Tibial nerve (tissue), 4 donors: Measurements from ENCODE around the gene NT5DC2. TPM values are rescaled to one million over a fixed set of nuclear protein-coding genes. Genes with fewer than 3 reads are reported as not detected.

Source experiments
- DNase-seq, 2 donors: peaks; one replicate each; pipeline ENCODE4 v3.0.0-alpha.2; 2019; ENCODE audit warnings: low spot score in 2 of 2
- H3K27ac ChIP-seq, 4 donors: fragments of 200-600 bp; sonication (generic) in 3 of 4; one replicate each; pipeline ENCODE4 v1.5.1; 2017 to 2019; ENCODE audit warnings: mild to moderate bottlenecking in 1 of 4
- H3K27me3 ChIP-seq, 2 donors: fragments of 200-600 bp; sonication (generic) in 1 of 2; one replicate each; pipeline versions ENCODE4 v1.5.1 to v1.6.0; 2017 to 2019
- H3K36me3 ChIP-seq, 3 donors: fragments of 200-600 bp; sonication (generic); one replicate each; pipeline ENCODE4 v1.5.1; 2018 to 2019
- H3K4me1 ChIP-seq, 4 donors: fragments of 200-600 bp; sonication (generic) in 3 of 4; one replicate each; pipeline ENCODE4 v1.5.1; 2017 to 2019
- H3K4me3 ChIP-seq, 4 donors: fragments of 200-600 bp; sonication (generic) in 3 of 4; one replicate each; pipeline ENCODE4 v1.5.1; 2017 to 2019; ENCODE audit warnings: mild to moderate bottlenecking in 1 of 4, moderate library complexity in 1 of 4
- H3K9me3 ChIP-seq, 4 donors: fragments of 200-600 bp; sonication (generic) in 3 of 4; one replicate each; pipeline ENCODE4 v1.5.1; 2017 to 2019
- CTCF ChIP-seq, 5 experiments: fragments of 200-600 bp in 3 of 5; fragments of 450-650 bp in 2 of 5; sonication (generic) in 3 of 5; IDR thresholded peaks; one replicate each; pipeline ENCODE4 v1.5.1; 2016 to 2019; ENCODE audit warnings: antibody characterized with exemption in 5 of 5, mild to moderate bottlenecking in 3 of 5, moderate library complexity in 2 of 5
- EP300 ChIP-seq, 2 donors: sonication (generic); formaldehyde crosslinking; IDR thresholded peaks; one replicate each; pipeline ENCODE4 v1.6.1; 2017; ENCODE audit warnings: antibody characterized with exemption in 2 of 2, mild to moderate bottlenecking in 1 of 2
- POLR2A ChIP-seq, 2 donors: fragments of 450-650 bp; IDR thresholded peaks; one replicate each; pipeline ENCODE4 v1.6.1; 2017; ENCODE audit warnings: antibody characterized with exemption in 2 of 2, mild to moderate bottlenecking in 2 of 2, moderate library complexity in 2 of 2
- WGBS, 2 donors: methylation state at CpG; one replicate each; pipeline ENCODE4 v1.1.5; 2018; 5-methylcytosine and 5-hydroxymethylcytosine counted together
- total RNA-seq, 4 donors: library from RNA; depleted of rRNA; stranded (reverse); fragments of >200 nt; gene quantifications; one replicate each; pipeline ENCODE4 v1.1.0, GENCODE V29; 2016

Gene NT5DC2
- total RNA-seq, 4 donors from 2014 or later, result 71.1 to 133 (median 94.2) TPM

GRCh38 chr3:52531860-52532516 lies 1.7 kb downstream of the NT5DC2 start:
- peaks cover 0 to 66% (median 18%) of the 10 kb centered on the region in 4 donors for H3K4me1 ChIP-seq

GRCh38 chr3:52530918-52531826 lies 2.5 kb downstream of the NT5DC2 start:
- Histone ChIP-seq H3K27me3 (no peaks in the 10 kb centered on the region), H3K4me1 (peaks cover 0 to 75% (median 17%) of the 10 kb centered on the region in 4 donors), H3K27ac (peak overlapping the region in 2 of 4 donors; percentile 79 to 89), H3K36me3 (peaks cover 0 to 32% (median 0%) of the 10 kb centered on the region in 3 donors), H3K9me3 (no peaks in the 10 kb centered on the region), H3K4me3 (peak overlapping the region in 1 of 4 donors; percentile 89)
- WGBS, 2 donors, result 73 to 83% methylated on average over 7 of the region's 10 CpGs
- DNase-seq, result no peak
- no peak for TF ChIP-seq CTCF (IDR thresholded peaks at IDR 0.05)
- TF ChIP-seq POLR2A (IDR thresholded peaks at IDR 0.05), result no peak
- TF ChIP-seq EP300 (IDR thresholded peaks at IDR 0.05), result no peak

More at GRCh38 chr3:52531860-52532516, 1.7 kb downstream of the NT5DC2 start:
- peaks cover 0 to 25% (median 0%) of the 10 kb centered on the region in 3 donors for H3K36me3 ChIP-seq
- DNase-seq, result no peak
- peak overlapping the region in 3 of 4 donors; percentile 73 to 89 (median 79) for H3K27ac ChIP-seq
- no peaks in the 10 kb centered on the region for H3K9me3 ChIP-seq
- no peak for TF ChIP-seq CTCF (IDR thresholded peaks at IDR 0.05)
- peak overlapping the region in 3 of 4 donors; percentile 58 to 98 (median 89) for H3K4me3 ChIP-seq
- no peaks in the 10 kb centered on the region for H3K27me3 ChIP-seq
- WGBS, 2 donors, result 76 to 82% methylated on average over 12 to 13 of the region's 14 CpGs

GRCh38 chr3:52529376-52530333 lies 4.0 kb downstream of the NT5DC2 start:
- Histone ChIP-seq H3K36me3 (peaks cover 0 to 41% (median 0%) of the 10 kb centered on the region in 3 donors), H3K27ac (peak overlapping the region in 3 of 4 donors; percentile 43 to 89 (median 79)), H3K4me1 (peaks cover 0 to 75% (median 21%) of the 10 kb centered on the region in 4 donors), H3K27me3 (no peaks in the 10 kb centered on the region), H3K9me3 (no peaks in the 10 kb centered on the region), H3K4me3 (no peak overlapping the region)
- TF ChIP-seq EP300 (IDR thresholded peaks at IDR 0.05) (peak in 1 of 2 donors; percentile 45), CTCF (IDR thresholded peaks at IDR 0.05) (no peak)
- peak in 1 of 2 donors; percentile 47 for DNase-seq
- WGBS, 2 donors, result 76 to 84% methylated on average over 10 to 12 of the region's 12 CpGs

- peak in 1 of 2 donors; percentile 12 for DNase-seq
- Histone ChIP-seq H3K36me3 (peaks cover 0 to 49% (median 0%) of the 10 kb centered on the region in 3 donors), H3K27ac (peak overlapping the region in 2 of 4 donors; percentile 79 to 89), H3K9me3 (no peaks in the 10 kb centered on the region), H3K27me3 (no peaks in the 10 kb centered on the region), H3K4me1 (peaks cover 0 to 76% (median 18%) of the 10 kb centered on the region in 4 donors), H3K4me3 (no peak overlapping the region)
- 86 to 91% methylated on average over 23 to 25 of the region's 25 CpGs for WGBS, 2 donors
- TF ChIP-seq POLR2A (IDR thresholded peaks at IDR 0.05), result no peak
These were observed 4.9 kb downstream of the NT5DC2 start for GRCh38 chr3:52528586-52529375.
